HEK293 (cell line): Measurements from ENCODE around the gene SERTAD4.

Source experiments
- CTCF ChIA-PET: fragments of 350-600 bp; formaldehyde crosslinking; extraction: SDS; loops from one replicate; lab custom pipeline; 2021; ENCODE audit warnings: antibody characterized with exemption; lab: Yijun Ruan, JAX
- POLR2A ChIA-PET: fragments of 300-600 bp; formaldehyde crosslinking; extraction: SDS; loops from one replicate; lab custom pipeline; 2020; ENCODE audit warnings: antibody characterized with exemption, inconsistent platforms; lab: Yijun Ruan, JAX
- H3K27ac ChIP-seq: fragments of 200-500 bp; sonication (Bioruptor generic); 2 replicates; pipeline ENCODE4 v1.5.1; 2014; ENCODE audit warnings: low read depth, low read length, control low read depth, inconsistent platforms; ENCODE audit errors: extremely low read depth
- H3K36me3 ChIP-seq, 2 experiments: fragments of 200-500 bp in 1 of 2; sonication (Bioruptor generic) in 1 of 2; 1 replicate in 1 of 2; 2 replicates in 1 of 2; pipeline ENCODE4 v1.5.1; 2014 to 2017; ENCODE audit warnings: inconsistent platforms in 2 of 2, low read length in 2 of 2; ENCODE audit not compliant: control insufficient read depth in 2 of 2, insufficient read depth in 1 of 2
- H3K4me1 ChIP-seq: fragments of 200-500 bp; sonication (Bioruptor generic); 2 replicates; pipeline ENCODE4 v1.5.1; 2014; ENCODE audit warnings: mild to moderate bottlenecking, low read length, inconsistent platforms; ENCODE audit not compliant: control insufficient read depth, insufficient read depth
- H3K4me3 ChIP-seq: 2 replicates; pipeline ENCODE4 v1.5.1; 2011; ENCODE audit warnings: low read depth, mild to moderate bottlenecking, control low read depth, low read length, moderate library complexity
- H3K9me3 ChIP-seq: fragments of 200-500 bp; sonication (Bioruptor generic); 2 replicates; pipeline ENCODE4 v1.5.1; 2014; ENCODE audit warnings: low read depth, low read length, inconsistent platforms; ENCODE audit not compliant: control insufficient read depth, insufficient read depth
- EGR2 ChIP-seq: fragments of 450-650 bp; formaldehyde crosslinking; IDR thresholded peaks from 2 replicates; pipeline ENCODE4 v1.5.1; 2016; ENCODE audit warnings: low read depth, missing biosample characterization, missing genetic modification characterization
- KLF1 ChIP-seq: fragments of 450-650 bp; formaldehyde crosslinking; IDR thresholded peaks from 2 replicates; pipeline ENCODE4 v1.5.1; 2016; ENCODE audit warnings: missing biosample characterization, missing genetic modification characterization
- MYNN ChIP-seq: fragments of 450-650 bp; formaldehyde crosslinking; IDR thresholded peaks from 2 replicates; pipeline ENCODE4 v1.5.1; 2016; ENCODE audit warnings: missing biosample characterization, missing genetic modification characterization, borderline replicate concordance
- SETDB1 ChIP-seq: IDR thresholded peaks from one replicate; pipeline ENCODE4 v1.6.1; 2017; ENCODE audit warnings: mild to moderate bottlenecking, low read length, moderate library complexity, mixed read lengths; ENCODE audit not compliant: insufficient read length
- WT1 ChIP-seq: fragments of 450-650 bp; formaldehyde crosslinking; IDR thresholded peaks from 2 replicates; pipeline ENCODE4 v1.5.1; 2016; ENCODE audit warnings: missing biosample characterization, missing genetic modification characterization
- ZFP3 ChIP-seq: fragments of 450-650 bp; formaldehyde crosslinking; IDR thresholded peaks from 2 replicates; pipeline ENCODE4 v1.5.1; 2016; ENCODE audit warnings: low read depth, missing biosample characterization, missing genetic modification characterization
- ZNF114 ChIP-seq: fragments of 450-650 bp; formaldehyde crosslinking; IDR thresholded peaks from 2 replicates; pipeline ENCODE4 v1.5.0; 2017; ENCODE audit warnings: missing biosample characterization, missing genetic modification characterization
- ZNF266 ChIP-seq: fragments of 450-650 bp; formaldehyde crosslinking; IDR thresholded peaks from 2 replicates; pipeline ENCODE4 v1.5.1; 2016; ENCODE audit warnings: missing biosample characterization, missing genetic modification characterization, low read depth
- ZNF391 ChIP-seq: fragments of 450-650 bp; formaldehyde crosslinking; IDR thresholded peaks from 2 replicates; pipeline ENCODE4 v1.5.1; 2016; ENCODE audit warnings: low read depth, missing biosample characterization, missing genetic modification characterization, borderline replicate concordance
- ZNF404 ChIP-seq: fragments of 450-650 bp; formaldehyde crosslinking; IDR thresholded peaks from 2 replicates; pipeline ENCODE4 v1.5.1; 2017; ENCODE audit warnings: missing biosample characterization, missing genetic modification characterization
- ZNF473 ChIP-seq: fragments of 450-650 bp; formaldehyde crosslinking; IDR thresholded peaks from 2 replicates; pipeline ENCODE4 v1.5.1; 2017; ENCODE audit warnings: missing biosample characterization, missing genetic modification characterization
- ZNF514 ChIP-seq: fragments of 450-650 bp; formaldehyde crosslinking; IDR thresholded peaks from 2 replicates; pipeline ENCODE4 v1.5.1; 2016; ENCODE audit warnings: missing biosample characterization, missing genetic modification characterization
- ZNF544 ChIP-seq: fragments of 450-650 bp; formaldehyde crosslinking; IDR thresholded peaks from 2 replicates; pipeline ENCODE4 v1.5.0; 2017; ENCODE audit warnings: missing biosample characterization, missing genetic modification characterization
- ZNF660 ChIP-seq: fragments of 450-650 bp; IDR thresholded peaks from 2 replicates; pipeline ENCODE4 v1.5.1; 2018; ENCODE audit warnings: missing biosample characterization, mild to moderate bottlenecking, missing genetic modification characterization
- ZNF776 ChIP-seq: fragments of 450-650 bp; formaldehyde crosslinking; IDR thresholded peaks from 2 replicates; pipeline ENCODE4 v1.5.0; 2017; ENCODE audit warnings: missing biosample characterization, missing genetic modification characterization, borderline replicate concordance
- TF ChIP-seq, protein P1 (sequence below): sonication (generic); formaldehyde crosslinking; IDR thresholded peaks from 2 replicates; pipeline ENCODE4 v1.8.1; 2022; ENCODE audit warnings: mild to moderate bottlenecking, moderate library complexity, missing genetic modification reagents
- TF ChIP-seq, protein P2 (sequence below): fragments of 450-650 bp; formaldehyde crosslinking; IDR thresholded peaks from 2 replicates; pipeline ENCODE4 v1.5.1; 2016; ENCODE audit warnings: missing biosample characterization, missing genetic modification characterization
- TF ChIP-seq, protein P3 (sequence below): fragments of 450-650 bp; formaldehyde crosslinking; IDR thresholded peaks from 2 replicates; pipeline ENCODE4 v1.5.1; 2016; ENCODE audit warnings: missing biosample characterization, missing genetic modification characterization
- TF ChIP-seq, protein P4 (sequence below): fragments of 450-650 bp; formaldehyde crosslinking; IDR thresholded peaks from 2 replicates; pipeline ENCODE4 v1.5.1; 2016; ENCODE audit warnings: missing biosample characterization, missing genetic modification characterization
- TF ChIP-seq, protein P5 (sequence below): fragments of 450-650 bp; formaldehyde crosslinking; IDR thresholded peaks from 2 replicates; pipeline ENCODE4 v1.5.1; 2016; ENCODE audit warnings: missing biosample characterization, missing genetic modification characterization, borderline replicate concordance

Gene SERTAD4

DNA sequence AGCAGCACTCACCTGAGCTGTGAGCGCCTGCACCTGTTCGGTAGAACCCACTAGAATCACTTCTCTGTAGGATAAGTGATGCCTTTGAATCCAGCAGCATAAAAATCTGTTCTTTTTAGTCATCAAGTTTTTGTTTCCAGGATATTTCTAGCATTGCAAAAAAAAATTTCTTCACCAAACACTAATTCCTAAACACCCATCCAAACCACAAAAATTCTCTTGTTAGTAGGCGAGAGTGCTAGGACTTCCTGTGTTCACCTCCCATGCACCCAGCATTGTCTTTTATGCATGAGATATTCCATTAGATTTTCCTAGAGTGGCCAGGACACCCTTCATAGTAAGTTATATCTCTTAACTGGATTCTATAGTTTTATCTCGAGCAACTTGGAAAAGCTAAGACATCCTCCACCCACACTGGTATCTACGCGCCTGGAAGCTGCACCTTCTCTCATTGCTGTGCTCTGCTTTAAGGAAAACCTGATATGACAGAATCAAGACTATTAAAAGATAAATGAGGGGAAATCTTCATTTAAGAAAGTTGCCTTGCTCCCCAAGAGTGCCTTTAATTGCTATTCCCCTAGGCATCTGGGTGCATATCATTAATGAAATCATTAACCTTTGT, 12.3 kb downstream of the SERTAD4 start:
- H3K4me3 ChIP-seq = no peak overlapping the region
- H3K9me3 ChIP-seq = no peaks in the 10 kb centered on the region
- ChIA-PET POLR2A (interaction anchor here (1.0 kb wide), 1 partner anchor 48 kb away, joined by 6 read pairs; no protein-coding TSS in a partner anchor), CTCF (interaction anchor here (0.7 to 1.2 kb wide), 2 partner anchors 20 to 47 kb away, joined by 3 to 5 read pairs; no protein-coding TSS in a partner anchor)
- no peak overlapping the region for H3K27ac ChIP-seq
- H3K4me1 ChIP-seq = no peaks in the 10 kb centered on the region
- H3K36me3 ChIP-seq = peaks cover 4 to 22% of the 10 kb centered on the region in 2 experiments; a peak in 2 of 3 replicates
- TF ChIP-seq SETDB1 (no peak), WT1 (tag by site-specific recombination) (no peak), ZNF266 (tag by site-specific recombination) (no peak)

DNA sequence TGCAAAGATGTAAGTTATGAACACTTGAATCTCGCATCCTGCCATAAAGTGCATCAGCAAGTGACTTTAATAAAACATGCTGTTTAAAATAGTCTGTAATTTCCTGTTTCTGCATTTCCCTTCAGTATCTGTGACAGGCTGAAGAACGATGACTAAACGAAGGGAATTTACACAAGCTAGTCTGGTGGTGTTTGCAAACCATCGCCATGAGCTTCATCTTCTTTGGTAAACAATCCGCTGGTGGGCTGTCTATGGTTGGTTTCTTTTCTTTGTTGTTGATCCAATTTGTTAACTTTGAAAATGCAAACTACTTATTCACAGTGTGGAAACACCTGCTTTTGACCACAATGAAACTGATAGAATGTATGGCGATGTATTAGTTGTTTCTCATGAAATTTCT, 13.9 kb downstream of the SERTAD4 start:
- Histone ChIP-seq H3K4me3 (no peak overlapping the region), H3K4me1 (peaks cover 10% of the 10 kb centered on the region)
- CTCF ChIA-PET = interaction anchor here (1.0 kb wide), 1 partner anchor 14 kb away, joined by 3 read pairs; no protein-coding TSS in a partner anchor
- TF ChIP-seq, protein P1, sequence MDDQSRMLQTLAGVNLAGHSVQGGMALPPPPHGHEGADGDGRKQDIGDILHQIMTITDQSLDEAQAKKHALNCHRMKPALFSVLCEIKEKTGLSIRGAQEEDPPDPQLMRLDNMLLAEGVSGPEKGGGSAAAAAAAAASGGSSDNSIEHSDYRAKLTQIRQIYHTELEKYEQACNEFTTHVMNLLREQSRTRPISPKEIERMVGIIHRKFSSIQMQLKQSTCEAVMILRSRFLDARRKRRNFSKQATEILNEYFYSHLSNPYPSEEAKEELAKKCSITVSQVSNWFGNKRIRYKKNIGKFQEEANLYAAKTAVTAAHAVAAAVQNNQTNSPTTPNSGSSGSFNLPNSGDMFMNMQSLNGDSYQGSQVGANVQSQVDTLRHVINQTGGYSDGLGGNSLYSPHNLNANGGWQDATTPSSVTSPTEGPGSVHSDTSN (CRISPR knock-in tag) = no peak
- TF ChIP-seq ZFP3 (no peak), ZNF404 (tag by site-specific recombination) (no peak), ZNF776 (tag by site-specific recombination) (no peak), MYNN (tag by site-specific recombination) (no peak), ZNF660 (tag by site-specific recombination) (no peak), ZNF391 (tag by site-specific recombination) (no peak), ZNF514 (tag by site-specific recombination) (no peak), ZNF473 (tag by site-specific recombination) (no peak), ZNF114 (tag by site-specific recombination) (no peak), EGR2 (tag by site-specific recombination) (no peak), ZNF544 (no peak), KLF1 (tag by site-specific recombination) (no peak)
- TF ChIP-seq, protein P2, sequence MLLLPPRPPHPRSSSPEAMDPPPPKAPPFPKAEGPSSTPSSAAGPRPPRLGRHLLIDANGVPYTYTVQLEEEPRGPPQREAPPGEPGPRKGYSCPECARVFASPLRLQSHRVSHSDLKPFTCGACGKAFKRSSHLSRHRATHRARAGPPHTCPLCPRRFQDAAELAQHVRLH (tag by site-specific recombination) = no peak
- TF ChIP-seq, protein P3, sequence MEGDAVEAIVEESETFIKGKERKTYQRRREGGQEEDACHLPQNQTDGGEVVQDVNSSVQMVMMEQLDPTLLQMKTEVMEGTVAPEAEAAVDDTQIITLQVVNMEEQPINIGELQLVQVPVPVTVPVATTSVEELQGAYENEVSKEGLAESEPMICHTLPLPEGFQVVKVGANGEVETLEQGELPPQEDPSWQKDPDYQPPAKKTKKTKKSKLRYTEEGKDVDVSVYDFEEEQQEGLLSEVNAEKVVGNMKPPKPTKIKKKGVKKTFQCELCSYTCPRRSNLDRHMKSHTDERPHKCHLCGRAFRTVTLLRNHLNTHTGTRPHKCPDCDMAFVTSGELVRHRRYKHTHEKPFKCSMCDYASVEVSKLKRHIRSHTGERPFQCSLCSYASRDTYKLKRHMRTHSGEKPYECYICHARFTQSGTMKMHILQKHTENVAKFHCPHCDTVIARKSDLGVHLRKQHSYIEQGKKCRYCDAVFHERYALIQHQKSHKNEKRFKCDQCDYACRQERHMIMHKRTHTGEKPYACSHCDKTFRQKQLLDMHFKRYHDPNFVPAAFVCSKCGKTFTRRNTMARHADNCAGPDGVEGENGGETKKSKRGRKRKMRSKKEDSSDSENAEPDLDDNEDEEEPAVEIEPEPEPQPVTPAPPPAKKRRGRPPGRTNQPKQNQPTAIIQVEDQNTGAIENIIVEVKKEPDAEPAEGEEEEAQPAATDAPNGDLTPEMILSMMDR = no peak
- TF ChIP-seq, protein P4, sequence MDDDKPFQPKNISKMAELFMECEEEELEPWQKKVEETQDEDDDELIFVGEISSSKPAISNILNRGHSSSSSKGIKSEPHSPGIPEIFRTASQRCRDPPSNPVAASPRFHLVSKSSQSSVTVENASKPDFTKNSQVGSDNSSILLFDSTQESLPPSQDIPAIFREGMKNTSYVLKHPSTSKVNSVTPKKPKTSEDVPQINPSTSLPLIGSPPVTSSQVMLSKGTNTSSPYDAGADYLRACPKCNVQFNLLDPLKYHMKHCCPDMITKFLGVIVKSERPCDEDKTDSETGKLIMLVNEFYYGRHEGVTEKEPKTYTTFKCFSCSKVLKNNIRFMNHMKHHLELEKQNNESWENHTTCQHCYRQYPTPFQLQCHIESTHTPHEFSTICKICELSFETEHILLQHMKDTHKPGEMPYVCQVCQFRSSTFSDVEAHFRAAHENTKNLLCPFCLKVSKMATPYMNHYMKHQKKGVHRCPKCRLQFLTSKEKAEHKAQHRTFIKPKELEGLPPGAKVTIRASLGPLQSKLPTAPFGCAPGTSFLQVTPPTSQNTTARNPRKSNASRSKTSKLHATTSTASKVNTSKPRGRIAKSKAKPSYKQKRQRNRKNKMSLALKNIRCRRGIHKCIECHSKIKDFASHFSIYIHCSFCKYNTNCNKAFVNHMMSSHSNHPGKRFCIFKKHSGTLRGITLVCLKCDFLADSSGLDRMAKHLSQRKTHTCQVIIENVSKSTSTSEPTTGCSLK = no peak
- TF ChIP-seq, protein P5, sequence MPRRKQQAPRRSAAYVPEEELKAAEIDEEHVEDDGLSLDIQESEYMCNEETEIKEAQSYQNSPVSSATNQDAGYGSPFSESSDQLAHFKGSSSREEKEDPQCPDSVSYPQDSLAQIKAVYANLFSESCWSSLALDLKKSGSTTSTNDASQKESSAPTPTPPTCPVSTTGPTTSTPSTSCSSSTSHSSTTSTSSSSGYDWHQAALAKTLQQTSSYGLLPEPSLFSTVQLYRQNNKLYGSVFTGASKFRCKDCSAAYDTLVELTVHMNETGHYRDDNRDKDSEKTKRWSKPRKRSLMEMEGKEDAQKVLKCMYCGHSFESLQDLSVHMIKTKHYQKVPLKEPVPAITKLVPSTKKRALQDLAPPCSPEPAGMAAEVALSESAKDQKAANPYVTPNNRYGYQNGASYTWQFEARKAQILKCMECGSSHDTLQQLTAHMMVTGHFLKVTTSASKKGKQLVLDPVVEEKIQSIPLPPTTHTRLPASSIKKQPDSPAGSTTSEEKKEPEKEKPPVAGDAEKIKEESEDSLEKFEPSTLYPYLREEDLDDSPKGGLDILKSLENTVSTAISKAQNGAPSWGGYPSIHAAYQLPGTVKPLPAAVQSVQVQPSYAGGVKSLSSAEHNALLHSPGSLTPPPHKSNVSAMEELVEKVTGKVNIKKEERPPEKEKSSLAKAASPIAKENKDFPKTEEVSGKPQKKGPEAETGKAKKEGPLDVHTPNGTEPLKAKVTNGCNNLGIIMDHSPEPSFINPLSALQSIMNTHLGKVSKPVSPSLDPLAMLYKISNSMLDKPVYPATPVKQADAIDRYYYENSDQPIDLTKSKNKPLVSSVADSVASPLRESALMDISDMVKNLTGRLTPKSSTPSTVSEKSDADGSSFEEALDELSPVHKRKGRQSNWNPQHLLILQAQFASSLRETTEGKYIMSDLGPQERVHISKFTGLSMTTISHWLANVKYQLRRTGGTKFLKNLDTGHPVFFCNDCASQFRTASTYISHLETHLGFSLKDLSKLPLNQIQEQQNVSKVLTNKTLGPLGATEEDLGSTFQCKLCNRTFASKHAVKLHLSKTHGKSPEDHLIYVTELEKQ (tag by site-specific recombination) = no peak
- TF ChIP-seq, all 188 proteins: peak for 0
- Histone ChIP-seq H3K36me3 (peaks cover under 1 to 10% of the 10 kb centered on the region in 2 experiments; a peak in 2 of 3 replicates), H3K9me3 (no peaks in the 10 kb centered on the region), H3K27ac (no peak overlapping the region)
- POLR2A ChIA-PET = interaction anchor here (0.5 to 2.2 kb wide), 2 partner anchors 10 to 14 kb away, joined by 4 to 7 read pairs; no protein-coding TSS in a partner anchor
